HG03342 (cell line): Measurements from ENCODE around the gene WDFY4.

Experiments used
- ATAC-seq: cut with Tn5 transposase; IDR thresholded peaks from one replicate; pipeline ENCODE4 v1.9.1; 2021; ENCODE audit warnings: mild to moderate bottlenecking, moderate library complexity; ENCODE audit not compliant: unreplicated experiment

The WDFY4 gene

DNA sequence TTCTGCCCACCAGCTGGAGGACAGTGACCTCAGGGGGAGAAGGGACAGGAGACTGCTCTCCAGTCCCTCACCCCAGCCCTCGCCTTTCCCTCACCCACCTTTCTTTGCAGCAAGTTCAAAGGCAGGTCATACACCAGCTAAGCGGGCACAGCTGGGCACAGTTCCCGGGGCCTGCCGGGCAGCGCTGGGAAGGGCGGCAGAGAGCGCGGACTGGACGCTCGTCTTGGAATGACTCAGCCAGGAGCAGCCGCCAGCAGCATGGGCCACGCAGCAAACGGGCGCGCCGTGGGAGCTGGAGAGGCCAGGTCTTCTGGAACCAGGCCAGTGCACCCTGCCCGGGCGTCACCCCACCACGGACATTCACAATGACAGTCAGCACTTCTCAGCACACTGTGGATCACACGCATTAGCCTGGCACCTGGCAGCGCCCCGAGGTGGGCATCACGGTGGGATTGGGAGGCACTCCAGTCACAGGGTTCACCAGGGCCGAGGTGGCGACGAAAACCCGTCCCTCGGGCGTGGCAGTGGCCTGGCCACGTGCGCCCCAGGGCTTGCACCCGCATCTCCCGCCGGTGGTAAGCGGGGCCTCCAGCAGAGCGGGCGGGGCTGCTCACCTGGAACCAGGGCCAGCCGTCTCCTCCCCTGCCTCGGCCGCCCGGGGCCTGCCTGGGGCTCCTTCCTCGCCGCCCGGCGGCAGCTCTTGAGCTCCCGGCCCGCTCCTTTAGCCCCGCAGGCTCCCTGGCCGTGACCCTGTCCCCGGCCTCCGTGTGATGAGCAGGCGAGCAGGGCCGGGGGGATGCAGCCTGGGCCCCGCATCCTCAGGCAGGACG, 29.0 kb upstream of the WDFY4 start:
- ATAC-seq: no peak

DNA sequence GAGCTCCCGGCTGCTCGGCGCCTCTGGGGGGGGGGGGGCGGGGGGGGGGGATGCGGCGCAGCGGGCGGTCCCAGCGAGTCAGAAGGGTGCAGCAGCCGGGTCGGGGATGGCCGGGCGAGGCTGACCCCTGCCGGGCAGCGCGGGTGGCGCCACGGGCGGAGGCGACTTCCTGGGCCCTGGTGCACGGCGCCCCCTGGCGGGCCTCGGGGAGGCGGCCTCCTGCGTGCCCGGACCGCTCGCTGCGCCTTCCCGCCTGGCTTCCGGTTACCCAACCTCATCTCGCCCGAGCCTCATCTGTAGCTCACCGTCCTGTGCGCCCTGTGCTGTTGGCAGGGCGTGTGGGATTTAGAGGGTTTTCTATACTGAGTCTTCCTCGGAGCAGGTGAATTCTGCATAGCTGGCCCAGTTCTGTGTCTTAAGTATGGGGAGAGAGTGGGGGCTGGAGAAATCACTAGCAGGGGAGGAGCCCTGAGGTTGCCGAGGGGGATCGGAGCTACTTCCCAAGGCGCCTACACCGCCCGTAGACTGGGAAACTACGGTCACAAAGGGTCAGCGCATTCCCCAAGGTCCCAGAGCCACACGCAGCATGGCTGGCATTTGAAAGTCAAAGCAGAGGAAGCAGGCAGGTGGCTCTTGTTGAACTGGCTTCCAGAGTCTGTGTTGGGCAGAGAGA, 28.3 kb upstream of the WDFY4 start:
- peak; percentile 83 for ATAC-seq

- no peak for ATAC-seq
Observed at GRCh38 chr10:48656914-48657305, 27.8 kb upstream of the WDFY4 start.

- no peak for ATAC-seq
Observed at GRCh38 chr10:48657416-48657815, 27.3 kb upstream of the WDFY4 start.

GRCh38 chr10:48658243-48658974, 26.3 kb upstream of the WDFY4 start:
- no peak for ATAC-seq

GRCh38 chr10:48658975-48659269, 25.8 kb upstream of the WDFY4 start:
- no peak for ATAC-seq

GRCh38 chr10:48659790-48660189, 24.9 kb upstream of the WDFY4 start:
- no peak for ATAC-seq

GRCh38 chr10:48661441-48661840, 23.2 kb upstream of the WDFY4 start:
- ATAC-seq: no peak

- ATAC-seq: peak; percentile 30
Observed at GRCh38 chr10:48667960-48668590, 16.6 kb upstream of the WDFY4 start.

GRCh38 chr10:48670978-48671913, 13.4 kb upstream of the WDFY4 start:
- ATAC-seq: peak; percentile 65

GRCh38 chr10:48671914-48672595, 12.6 kb upstream of the WDFY4 start:
- ATAC-seq: peak; percentile 34

DNA sequence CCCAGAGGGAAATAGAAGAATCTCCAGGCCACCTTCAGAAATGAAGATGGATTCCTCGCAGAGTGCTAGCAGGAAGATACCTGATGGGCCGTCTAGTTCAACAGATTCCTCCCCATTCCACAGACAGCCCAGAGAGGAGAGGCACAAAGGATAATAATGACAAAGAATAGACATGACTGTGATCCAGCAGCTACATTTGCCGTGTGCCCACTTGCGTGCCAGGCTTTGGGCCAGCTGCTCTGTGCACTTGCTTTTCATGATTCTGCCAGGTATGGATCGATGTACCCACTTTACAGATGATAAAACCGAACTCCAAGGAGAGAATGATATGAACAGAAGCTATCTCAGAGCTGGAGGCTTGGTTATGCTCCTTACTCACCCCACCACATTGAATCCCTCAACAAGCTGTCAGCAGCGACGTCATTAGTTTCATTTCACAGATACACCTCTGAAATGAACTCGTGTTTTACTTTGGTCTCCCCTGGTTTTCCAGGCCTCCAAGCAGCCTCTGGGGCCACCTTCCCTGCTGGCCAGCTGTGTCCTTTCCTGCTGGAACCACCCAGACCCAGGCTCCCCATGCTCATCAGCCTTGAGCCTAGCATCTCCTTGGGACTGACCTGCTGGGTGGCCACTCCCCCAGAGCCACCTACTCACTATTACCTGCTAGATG, 11.9 kb upstream of the WDFY4 start:
- peak; percentile 30 for ATAC-seq

DNA sequence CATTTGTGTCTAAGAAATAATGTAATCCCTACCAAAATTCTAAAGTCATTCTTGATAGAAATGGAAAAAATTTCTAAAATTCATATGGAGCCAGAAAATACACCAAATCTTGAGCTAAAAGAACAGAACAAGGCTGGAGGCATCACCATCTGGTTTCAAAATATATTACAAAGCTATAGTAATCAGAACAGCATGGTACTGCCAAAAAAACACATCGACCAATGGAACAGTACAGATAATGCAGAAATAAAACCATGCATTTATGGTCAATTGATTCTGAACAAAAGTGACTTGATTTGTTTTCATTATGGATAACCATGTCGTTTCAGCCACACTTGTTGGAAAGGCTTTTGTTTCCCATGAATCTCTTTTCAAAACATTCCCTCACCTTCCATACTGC, 7.0 kb upstream of the WDFY4 start:
- ATAC-seq: no peak

DNA sequence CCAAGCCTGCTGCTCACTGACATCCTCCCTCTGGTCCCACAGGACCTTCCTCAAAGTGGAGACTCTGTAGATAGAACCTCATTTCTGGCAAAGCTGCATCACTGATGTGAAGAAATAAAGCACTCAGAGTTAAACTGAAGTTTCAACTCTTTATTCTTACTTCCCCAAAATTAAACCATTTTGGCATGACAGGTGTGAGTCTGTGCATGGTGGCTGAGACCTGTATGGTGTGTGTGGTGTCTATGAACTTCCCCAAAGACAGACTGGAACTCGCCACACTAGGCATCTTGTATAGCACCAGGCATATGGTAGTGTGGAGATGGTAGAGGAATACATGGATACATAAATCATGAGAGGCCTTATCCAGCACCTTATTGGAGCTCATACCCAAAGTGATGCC, 6.6 kb upstream of the WDFY4 start:
- peak; percentile 50 for ATAC-seq

DNA sequence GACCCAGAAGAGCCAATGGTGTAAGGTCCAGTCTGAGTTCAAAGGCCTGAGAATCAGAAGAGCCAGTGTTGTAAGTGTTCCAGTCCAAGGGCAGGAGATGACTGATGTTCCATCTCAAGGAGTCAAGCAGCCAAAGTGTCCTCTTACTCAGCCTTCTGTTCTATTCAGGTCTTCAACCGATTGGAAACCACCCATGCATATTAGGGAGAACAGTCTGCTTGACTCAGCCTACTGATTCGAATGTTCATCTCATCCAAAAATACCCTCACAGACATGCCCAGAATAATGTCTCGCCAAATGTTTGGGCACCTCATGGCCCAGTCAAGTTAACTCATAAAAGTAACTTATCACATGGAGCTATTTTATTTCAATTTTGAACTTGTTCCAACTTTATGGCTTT, 2.9 kb upstream of the WDFY4 start:
- ATAC-seq: no peak

DNA sequence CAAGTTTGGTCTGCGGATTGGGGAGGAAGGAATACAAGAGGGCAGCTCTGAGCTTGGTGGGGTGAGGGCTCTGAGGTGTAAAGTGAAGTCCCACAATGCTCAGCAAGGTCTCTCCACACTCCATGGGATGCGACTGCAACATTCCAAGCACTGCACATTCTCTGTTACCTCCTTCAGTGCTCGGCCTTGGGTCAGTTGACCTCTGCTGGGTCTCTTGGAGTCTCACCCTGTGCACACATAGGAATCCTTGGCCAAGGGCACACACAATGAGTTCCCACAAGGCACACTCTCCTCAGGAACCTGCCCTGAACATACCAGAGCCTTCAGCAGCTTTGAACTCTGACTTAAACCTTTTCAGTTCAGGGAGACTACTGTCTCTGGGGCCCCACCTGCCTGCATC, 2.4 kb upstream of the WDFY4 start:
- no peak for ATAC-seq

- no peak for ATAC-seq
Observed at GRCh38 chr10:48683424-48683823, 1.2 kb upstream of the WDFY4 start.

- ATAC-seq: no peak
Observed at GRCh38 chr10:48683868-48684267, 805 bp upstream of the WDFY4 start.

GRCh38 chr10:48684463-48684791, 246 bp upstream of the WDFY4 start:
- ATAC-seq: no peak
